Occipital lobe (tissue), 2 donors: ENCODE results near the gene NSUN4. TPM values are rescaled to one million over a fixed set of nuclear protein-coding genes. Genes with fewer than 3 reads are reported as not detected.
"Not testable (repeated sequence)": the region's sequence is repeated elsewhere in the genome, so short reads cannot be mapped to it uniquely, and the experiment has no call there.

Experiments
- DNase-seq: peaks from one replicate; lab custom pipeline; 2025; lab: John Stamatoyannopoulos, UW
- total RNA-seq: library from RNA; depleted of rRNA; stranded (reverse); fragments of >200 nt; gene quantifications from one replicate; pipeline ENCODE4 v1.2.3, GENCODE V29; 2014

Gene NSUN4
- total RNA-seq, 1 donor from 2014 or later, result 7.2 TPM

DNA sequence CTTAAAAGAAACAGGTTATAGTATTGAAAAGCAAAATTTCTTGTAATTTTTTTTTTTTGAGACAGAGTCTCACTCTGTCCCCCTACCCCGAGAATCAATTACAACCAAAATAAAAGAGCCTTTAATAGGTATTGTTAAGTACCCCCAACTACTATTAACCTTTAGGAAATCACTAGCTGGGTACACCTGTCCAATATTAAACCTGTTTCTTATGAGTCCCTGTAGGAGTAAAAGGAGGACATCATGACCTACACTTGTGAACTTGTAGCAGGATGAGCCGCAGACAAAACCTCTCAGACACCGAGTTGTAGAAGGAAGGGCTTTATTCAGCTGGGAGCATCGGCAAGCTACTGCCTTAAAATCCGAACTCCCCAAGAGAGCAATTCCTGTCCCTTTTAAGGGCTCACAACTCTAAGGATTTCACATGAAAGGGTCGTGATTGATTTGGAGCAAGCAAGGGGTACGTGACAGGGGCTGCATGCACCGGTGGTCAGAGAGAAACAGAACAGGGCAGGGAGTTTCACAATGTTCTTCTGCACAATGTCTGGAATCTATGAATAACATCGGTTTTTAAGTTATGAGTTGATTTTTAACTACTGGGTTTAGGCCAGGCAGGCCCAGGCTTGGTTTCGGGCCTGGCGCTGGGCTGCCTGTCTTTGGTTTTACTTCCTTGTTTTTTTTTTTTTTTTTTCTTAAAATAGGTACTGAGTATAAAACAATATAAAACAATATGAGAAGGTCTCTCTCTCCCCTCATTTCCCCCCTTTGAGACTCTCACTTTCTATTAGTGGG lies 15.1 kb upstream of the NSUN4 start:
- not testable (repeated sequence) for DNase-seq

DNA sequence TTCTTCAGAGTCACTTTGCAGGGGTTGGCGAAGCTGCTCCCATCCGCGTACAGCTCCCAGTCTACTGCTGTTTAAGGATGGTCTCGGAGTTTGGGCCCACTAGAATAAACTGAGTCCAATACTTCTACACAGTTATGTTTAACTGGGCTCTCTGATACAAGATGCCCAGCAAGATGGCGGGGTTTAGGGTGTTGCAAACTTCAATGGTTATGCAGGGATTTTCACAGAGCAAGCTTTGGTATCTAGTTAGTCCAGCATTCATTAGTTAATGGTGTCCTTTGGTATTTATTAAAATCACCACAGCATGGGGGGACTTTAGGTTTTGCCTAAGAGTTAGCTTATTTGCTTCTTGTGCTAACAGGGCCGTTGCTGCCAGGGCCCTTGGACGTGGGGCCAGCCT lies 12.4 kb upstream of the NSUN4 start:
- DNase-seq, result not testable (repeated sequence)

DNA sequence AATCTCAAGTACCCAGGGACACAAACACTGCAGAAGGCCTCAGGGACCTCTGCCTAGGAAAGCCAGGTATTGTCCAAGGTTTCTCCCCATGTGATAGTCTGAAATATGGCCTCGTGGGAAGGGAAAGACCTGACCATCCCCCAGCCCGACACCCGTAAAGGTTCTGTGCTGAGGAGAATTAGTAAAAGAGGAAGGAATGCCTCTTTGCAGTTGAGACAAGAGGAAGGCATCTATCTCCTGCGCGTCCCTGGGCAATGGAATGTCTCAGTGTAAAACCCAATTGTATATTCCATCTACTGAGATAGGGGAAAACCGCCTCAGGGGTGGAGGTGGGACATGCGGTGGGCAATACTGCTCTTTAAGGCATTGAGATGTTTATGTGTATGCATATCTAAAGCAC lies 10.8 kb upstream of the NSUN4 start:
- DNase-seq, result not testable (repeated sequence)

DNA sequence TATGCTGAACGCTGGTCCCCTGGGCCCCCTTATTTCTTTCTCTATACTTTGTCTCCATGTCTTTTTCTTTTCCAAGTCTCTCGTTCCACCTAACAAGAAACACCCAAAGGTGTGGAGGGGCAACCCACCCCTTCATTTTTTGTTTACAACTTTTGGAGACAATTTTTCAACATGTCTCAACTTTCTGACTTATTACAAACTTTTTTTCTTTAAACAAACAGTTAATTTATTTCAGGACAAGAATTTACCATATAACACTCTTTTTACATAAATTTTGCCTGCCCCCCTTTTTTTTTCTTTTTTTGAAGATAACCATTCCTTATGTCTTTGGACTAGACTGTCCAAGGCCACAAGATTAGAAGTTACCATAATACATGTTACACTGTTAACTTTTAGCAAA lies 10.2 kb upstream of the NSUN4 start:
- DNase-seq, result not testable (repeated sequence)

DNA sequence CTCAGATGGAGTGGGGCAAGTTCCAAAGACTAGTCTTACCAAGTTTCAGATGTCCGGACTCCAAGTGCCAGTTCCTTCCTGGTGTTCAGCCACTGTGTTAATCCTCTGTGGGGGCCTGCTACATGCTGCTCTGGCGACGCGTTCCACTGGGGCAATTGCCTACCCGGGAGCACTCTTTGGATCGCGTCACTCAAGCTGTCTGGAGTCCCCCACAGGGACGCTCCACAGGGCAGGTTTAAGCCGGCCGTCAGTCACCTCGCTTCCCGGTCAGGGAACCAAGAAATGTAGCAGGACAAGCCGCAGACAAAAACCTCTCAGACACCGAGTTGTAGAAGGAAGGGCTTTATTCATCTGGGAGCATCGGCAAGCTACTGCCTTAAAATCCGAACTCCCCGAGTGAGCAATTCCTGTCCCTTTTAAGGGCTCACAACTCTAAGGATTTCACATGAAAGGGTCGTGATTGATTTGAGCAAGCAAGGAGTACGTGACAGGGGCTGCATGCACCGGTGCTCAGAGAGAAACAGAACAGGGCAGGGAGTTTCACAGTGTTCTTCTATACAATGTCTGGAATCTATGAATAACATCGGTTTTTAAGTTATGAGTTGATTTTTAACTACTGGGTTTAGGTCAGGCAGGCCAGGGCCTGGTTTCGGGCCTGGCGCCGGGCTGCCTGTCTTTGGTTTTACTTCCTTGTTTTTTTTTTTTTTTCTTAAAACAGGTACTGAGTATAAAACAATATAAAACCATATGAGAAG lies 8.6 kb upstream of the NSUN4 start:
- not testable (repeated sequence) for DNase-seq

DNA sequence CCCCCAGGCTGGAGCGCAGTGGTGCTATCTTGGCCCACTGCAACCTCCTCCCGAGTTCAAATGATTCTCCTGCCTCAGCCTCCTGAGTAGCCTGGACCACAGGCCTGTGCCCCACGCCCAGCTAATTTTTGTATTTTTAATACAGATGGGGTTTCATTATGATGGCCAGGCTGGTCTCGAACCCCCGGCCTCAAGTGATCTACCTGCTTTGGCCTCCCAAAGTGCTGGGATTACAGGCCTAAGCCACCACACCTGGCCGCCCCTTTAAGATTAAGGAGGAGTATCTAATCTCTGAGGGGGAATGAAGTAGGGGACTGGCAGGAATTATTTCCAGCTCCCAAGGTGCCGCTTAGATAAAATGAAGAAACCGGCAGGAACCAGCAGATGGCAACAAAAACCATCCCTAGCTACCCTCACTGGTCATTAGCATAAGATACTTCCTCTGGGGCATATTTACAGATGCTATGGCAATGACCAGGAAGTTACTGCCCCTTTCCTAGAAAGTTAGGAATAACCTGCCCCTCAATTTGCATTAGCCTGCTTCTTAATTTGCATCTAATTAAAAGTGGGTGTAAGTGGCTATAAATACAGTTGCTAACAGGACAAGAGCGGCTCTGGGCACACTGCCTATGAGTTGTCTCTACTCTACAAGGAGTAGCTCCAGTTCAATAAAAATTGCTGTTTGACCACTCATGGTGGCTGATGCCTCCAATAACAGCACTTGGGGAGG lies 7.1 kb upstream of the NSUN4 start:
- DNase-seq, result no peak

DNA sequence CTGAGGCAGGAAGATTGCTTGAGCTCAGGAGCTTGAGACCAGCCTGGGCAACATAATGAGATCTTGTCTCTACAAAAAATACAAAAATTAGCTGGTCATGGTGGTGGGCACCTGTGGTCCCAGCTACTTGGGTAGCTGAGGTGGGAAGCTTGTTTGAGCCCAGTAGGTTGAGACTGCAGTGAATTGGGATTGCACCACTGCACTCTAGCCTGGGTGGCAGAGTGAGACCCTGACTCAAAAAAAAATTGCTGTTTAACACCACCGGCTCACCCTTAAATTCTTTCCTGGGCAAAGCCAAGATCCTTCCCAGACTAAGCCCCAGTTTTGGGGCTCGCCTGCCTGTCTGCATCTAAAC lies 6.6 kb upstream of the NSUN4 start:
- no peak for DNase-seq

DNA sequence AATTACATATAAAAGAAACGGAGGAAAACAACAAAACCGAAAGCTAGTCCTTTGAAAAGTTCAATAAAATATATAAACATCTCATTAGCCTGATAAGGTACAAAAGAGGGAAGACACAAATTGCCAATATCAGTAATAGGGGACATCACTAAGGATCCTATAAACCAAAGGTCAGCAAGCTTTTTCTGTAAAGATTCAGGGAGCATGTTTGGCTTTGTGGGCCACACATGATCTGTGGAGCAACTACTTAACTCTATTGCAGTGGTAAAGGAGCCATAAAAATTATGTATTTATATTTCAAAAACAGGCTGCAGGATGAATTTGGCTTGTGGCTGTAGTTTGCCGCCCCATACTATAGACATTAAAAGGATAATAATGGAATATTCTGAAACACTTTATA lies 5.5 kb upstream of the NSUN4 start:
- no peak for DNase-seq

DNA sequence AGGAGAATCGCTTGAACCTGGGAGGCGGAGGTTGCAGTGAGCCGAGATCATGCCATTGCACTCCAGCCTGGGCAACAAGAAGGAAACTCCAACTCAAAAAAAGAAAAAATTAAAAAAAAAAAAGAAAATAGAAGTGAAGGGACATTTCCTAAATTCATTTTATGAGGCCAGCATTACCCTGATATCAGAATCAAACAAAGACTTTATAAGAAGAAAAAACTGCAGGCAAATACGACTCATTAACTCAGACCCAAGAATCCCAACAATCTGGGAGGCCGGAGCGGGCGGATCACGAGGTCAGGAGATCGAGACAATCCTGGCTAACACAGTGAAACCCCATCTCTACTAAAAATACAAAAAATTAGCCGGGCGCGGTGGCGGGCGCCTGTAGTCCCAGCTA lies 3.2 kb upstream of the NSUN4 start:
- DNase-seq, result not testable (repeated sequence)

DNA sequence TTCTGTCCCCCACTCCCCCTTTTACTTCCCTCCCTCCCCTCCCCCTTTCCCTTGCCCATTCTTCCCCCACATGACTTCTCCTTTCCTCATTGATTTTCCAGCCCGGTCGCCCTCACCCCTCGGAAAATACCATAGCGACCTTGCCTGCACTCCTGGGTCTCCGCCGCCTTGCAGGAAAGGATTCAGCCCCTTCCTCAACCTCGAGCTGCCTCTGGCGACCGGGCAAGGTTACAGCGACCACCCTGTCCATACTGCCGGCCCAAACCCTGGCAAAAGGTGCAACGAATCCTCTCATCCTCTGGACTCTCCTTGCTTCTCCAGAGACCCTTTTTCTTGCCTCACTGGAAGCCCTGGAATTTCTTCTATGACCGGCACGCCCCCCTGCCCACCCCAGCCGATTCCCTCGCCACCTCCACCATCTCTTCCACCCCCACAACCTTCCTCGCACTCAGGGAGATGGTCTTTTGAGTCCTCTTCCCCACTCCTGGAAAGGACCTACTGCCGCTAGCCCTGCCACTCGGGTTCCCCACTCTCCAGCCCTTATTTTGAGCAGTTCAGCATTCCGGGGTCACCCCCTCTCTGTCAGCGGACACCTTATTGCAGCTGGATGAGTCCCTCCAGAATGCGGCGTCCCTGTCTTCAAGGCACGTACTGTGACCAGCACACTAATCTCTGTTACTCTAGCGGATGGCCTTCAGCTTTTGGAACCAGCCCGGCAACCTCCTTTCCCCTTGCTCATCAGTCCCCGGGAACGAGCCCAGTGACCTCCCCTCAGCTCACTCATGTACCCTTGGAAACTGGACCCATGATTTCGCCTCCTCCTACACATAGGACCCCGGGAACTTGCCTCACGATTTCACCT lies 846 bp downstream of the NSUN4 start:
- no peak for DNase-seq

DNA sequence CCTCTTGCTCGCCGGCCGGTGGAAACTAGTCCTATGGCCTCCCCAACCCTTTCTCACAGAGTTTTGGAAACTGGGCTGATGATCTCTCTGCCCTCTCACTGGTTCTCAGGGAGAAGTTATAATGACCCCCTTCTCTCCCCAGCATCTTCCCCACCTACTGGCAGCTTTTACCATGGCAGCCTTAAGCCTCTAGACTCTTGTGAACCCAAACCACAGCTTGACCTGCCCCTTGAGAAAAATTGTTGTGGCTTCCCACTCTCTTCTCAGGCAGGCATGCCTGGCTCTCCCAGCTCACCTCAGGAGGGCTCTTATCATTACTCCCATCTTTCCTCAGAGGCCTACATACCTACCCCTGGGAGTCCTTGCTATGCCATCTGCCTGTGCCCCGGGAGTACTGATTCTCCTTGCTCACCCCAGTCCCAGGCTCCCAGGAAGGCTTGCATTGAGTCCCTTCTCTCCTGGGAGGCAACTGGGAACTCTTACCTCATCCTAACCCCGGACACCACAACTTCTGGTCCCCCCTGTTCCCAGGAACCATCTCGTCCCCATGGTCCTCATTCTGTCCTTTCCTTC lies 1.6 kb downstream of the NSUN4 start:
- DNase-seq, result no peak

DNA sequence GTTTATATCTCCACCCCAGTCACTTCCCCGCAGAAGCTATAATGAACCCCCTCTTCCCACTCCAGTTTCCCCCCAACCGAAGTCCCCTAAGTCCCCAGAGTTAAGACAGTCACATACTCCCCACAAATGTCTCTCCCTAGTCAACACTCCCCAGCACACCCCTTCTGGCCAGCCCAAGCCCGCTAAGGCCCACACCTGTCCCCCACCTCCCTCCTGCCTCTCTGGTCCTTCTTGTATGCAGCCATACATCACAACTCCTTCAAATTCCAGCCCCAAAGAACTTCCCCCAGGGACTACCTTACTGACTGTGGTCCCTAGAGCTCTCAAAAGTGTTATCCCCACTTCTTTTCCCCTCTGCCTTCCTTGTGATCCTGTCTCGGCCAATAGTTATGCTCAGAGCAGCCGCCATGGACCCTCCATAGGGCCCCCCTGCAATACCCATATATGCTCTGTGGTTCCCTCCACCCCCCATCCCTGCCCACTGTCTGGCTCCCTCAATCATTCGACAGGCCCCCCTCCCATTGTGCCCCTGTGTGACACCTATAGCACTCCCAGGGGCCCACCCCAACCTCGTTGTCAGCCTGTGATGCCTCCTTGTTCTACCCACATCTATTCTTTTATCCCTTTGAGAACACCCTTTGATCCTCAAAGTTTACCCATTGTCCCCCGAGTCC lies 2.2 kb downstream of the NSUN4 start:
- DNase-seq, result no peak

DNA sequence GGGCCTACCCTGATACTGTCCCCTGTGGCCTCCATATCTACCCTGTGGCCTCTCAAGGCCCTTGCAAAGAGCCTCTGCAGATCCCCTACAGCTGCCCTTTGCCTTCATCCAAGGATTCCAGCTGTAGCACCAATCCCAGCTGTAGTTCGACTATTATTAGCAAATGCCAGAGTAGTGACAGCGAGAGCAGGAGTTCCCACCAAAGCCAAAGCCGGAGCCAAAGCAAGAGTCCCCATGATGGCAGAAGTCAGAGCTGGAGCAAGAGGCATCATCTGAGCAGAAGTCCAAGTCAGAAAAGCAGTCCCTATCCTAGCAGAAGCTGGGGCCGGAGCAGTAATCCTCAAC lies 2.7 kb downstream of the NSUN4 start:
- no peak for DNase-seq

DNA sequence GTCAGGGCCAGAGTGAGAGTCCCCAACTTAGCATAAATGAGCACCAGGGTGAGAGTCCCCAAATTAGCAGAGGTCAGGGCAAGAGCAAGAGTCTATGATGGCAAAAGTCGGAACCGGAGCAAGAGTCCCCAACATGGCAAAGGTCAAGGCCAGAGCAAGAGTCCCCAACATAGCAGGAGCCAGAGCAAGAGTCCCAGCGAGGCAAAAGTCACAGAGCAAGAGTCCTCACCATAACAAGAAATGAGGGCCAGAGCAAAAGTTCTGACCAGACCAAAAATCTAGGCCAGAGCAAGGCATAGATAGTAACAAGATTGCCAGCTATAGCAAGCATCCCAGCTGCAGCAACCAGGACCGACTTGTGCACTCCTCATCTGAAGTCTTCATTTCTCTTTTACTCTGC lies 3.1 kb downstream of the NSUN4 start:
- DNase-seq, result no peak

DNA sequence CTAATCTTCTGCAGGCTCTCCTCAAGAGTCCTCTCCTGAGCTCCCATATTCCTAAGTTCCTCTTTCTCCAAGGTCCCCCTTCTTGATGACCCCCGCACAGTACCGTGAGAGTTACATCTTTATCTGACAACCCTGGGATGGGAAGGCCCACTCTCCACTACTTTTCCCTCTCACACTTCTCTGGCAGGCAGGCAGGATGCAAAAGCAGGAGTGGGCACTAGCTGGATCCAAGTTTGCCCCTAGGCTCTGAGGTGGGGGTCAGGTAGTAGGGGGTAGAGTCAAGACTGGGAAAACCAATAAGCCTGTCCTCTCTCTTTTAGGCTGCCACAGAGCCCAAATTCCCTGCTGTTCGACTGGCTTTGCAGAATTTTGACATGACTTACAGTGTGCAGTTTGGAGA lies 3.9 kb downstream of the NSUN4 start:
- DNase-seq, result no peak

DNA sequence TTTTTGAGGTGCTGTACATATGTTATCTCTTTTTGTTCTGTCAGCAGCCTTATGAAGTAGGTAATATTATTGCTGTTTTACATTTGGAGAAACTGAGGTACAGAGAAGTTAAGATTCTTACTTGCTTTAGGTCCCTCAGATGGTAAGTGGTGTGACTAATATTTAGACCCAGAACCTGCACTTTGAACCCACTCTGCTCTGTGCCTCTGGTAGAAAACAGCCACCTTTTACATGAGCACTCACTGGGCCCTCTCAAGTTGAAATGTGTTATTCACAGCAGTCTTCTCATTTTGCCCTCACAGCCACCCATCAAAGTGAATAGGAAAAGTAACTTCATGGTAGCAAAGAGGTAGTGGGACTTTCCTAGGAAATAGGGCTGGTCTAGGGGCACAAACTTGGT lies 4.7 kb downstream of the NSUN4 start:
- no peak for DNase-seq

DNA sequence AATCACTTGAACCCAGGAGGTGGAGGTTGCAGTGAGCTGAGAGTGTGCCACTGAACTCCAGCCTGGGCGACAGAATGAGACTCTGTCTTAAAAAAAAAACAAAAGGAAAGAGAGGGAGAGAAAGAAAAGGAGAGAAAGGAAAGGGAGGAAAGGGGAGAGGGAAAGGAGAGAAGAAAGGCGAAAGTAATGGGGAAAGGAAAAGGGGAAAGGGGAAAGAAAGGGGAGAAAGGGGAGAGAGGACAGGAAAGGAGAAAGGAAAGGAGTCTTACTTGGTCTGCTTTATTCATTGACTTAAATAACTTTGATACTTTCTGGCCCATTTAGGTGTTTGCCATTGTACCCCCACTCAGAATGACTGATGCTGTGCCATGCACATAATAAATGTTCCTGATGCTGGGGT lies 11.8 kb downstream of the NSUN4 start:
- DNase-seq, result no peak

DNA sequence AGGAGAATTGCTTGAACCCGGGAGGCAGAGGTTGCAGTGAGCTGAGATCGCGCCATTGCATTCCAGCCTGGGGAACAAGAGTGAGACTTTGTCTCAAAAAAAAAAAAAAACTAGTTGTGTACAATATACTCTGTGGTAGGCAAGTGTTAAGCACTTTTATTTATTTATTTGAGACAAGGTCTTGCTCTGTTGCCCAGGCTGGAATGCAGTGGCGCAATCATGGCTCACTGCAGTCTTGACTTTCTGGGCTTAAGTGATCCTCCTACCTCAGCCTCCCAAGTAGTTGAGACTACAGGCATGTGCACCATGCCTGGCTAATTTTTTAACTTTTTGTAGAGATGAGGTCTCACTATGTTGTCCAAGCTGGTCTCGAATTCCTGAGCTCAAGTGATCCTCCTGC lies 15.3 kb downstream of the NSUN4 start:
- not testable (repeated sequence) for DNase-seq

DNA sequence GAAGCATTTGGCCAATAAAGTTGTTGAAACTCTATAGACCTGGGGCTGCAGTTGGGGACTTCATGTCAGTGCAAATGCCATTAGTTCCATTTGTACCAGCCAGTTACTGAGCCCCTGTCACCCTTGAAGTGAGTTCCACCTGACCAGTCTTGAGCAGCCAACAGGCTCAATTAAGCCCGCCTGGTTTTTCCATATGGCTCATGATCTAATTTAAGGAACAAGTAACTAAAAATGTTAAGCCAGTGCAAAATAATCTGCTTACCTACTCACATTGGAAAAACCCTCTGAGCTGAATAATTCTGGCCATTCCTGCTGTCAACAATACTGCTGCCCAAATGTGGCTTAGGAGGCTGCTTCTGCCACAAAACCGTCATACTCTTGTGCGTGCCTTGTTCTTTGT lies 21.6 kb downstream of the NSUN4 start:
- DNase-seq, result no peak

DNA sequence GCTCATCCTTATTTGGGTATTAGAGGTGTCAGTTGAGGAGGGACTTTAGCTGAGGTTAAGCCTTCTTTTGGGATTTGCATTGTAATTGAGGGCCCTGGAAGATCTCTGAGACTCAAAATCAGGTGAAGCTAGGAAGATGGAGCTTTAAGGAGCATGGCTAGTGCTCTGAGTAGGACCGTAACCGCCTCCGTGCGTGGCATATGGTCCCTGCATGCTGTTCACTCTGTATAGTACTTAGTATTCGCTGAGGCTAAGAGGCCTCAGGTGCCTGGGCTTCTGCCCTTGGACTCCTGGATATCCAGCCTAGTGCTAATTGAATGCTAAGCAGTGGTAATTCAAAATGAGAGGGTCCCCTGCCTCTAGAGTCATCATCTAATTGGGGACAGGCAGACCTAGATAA lies 22.5 kb downstream of the NSUN4 start:
- DNase-seq, result no peak

DNA sequence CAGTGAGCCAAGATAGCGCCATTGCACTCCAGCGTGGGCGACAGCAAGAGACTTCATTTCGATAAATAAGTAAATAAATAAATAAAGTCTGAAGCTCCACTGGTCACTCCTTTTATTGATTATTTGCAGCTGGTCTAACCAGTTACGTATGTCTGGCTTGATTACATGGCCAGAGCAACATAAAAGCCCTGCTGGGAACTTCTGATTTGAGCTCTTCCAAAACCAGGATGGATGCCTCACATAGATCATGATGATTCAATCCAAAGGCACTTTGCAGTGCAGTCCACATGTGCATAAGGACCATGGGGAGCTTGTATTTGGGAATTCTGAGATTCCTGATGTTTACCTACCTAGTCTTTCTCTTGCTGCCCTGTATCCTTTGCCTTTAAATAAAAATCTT lies 24.0 kb downstream of the NSUN4 start:
- no peak for DNase-seq
